H4 (cell line): ENCODE measurements around the gene CIROP. TPM values are rescaled to one million over a fixed set of nuclear protein-coding genes. Genes with fewer than 3 reads are reported as not detected.

Source experiments
- DNase-seq: peaks from one replicate; pipeline ENCODE4 v3.0.0-alpha.2; 2015; ENCODE audit warnings: low spot score
- total RNA-seq: library from RNA; depleted of rRNA; stranded (reverse); fragments of >200 nt; shearing (Covaris generic); gene quantifications from 2 replicates; pipeline ENCODE4 v1.2.3, GENCODE V29; 2014

The CIROP gene
- total RNA-seq, 1 experiment from 2014 or later, result not detected

GRCh38 chr14:23131482-23131881, 26.7 kb upstream of the CIROP start:
- DNase-seq, result no peak

- DNase-seq, result no peak
Measured at GRCh38 chr14:23130871-23131270, 26.1 kb upstream of the CIROP start.

- DNase-seq, result no peak
Measured at GRCh38 chr14:23129759-23130316, 25.0 kb upstream of the CIROP start.

- no peak for DNase-seq
Measured at GRCh38 chr14:23128969-23129758, 24.4 kb upstream of the CIROP start.

- no peak for DNase-seq
Measured at GRCh38 chr14:23127861-23128260, 23.1 kb upstream of the CIROP start.

- DNase-seq, result no peak
Measured at GRCh38 chr14:23126548-23127278, 21.9 kb upstream of the CIROP start.

- no peak for DNase-seq
Measured at GRCh38 chr14:23125933-23126524, 21.2 kb upstream of the CIROP start.

GRCh38 chr14:23125011-23125410, 20.2 kb upstream of the CIROP start:
- DNase-seq, result no peak

GRCh38 chr14:23124337-23124954, 19.7 kb upstream of the CIROP start:
- DNase-seq, result no peak

GRCh38 chr14:23123419-23123818, 18.6 kb upstream of the CIROP start:
- peak; percentile 55 for DNase-seq

GRCh38 chr14:23122086-23122485, 17.3 kb upstream of the CIROP start:
- DNase-seq, result no peak

- no peak for DNase-seq
Measured at GRCh38 chr14:23121361-23121771, 16.6 kb upstream of the CIROP start.

GRCh38 chr14:23120541-23121251, 15.9 kb upstream of the CIROP start:
- peak; percentile 82 for DNase-seq

GRCh38 chr14:23119363-23120327, 14.9 kb upstream of the CIROP start:
- DNase-seq, result no peak

- no peak for DNase-seq
Measured at GRCh38 chr14:23118506-23119362, 13.9 kb upstream of the CIROP start, which contains the start of gene CEBPE. TSS of gene CEBPE (minus strand) at chr14:23119255. CDS start at chr14:23119091, 164 bp downstream.

GRCh38 chr14:23117371-23118020, 12.7 kb upstream of the CIROP start:
- DNase-seq, result no peak

GRCh38 chr14:23115918-23116317, 11.1 kb upstream of the CIROP start:
- no peak for DNase-seq

- peak; percentile 78 for DNase-seq
Measured at GRCh38 chr14:23115039-23115731, 10.4 kb upstream of the CIROP start.
